IPS-18c (cell line): Measurements from ENCODE around the gene BLOC1S6.
A peak's percentile ranks its signal among the peaks of the same experiment; 100 is the strongest.

Source experiments
- H3K4me3 ChIP-seq: 2 replicates; pipeline ENCODE4 v1.7.0; 2013; ENCODE audit warnings: low read depth, mild to moderate bottlenecking, low read length, moderate library complexity; ENCODE audit not compliant: insufficient read depth
- H3K9me3 ChIP-seq: one replicate; pipeline ENCODE4 v1.6.1; 2013; ENCODE audit warnings: mild to moderate bottlenecking, low read length, moderate library complexity; ENCODE audit not compliant: control insufficient read depth, insufficient read depth

The BLOC1S6 gene, protein sequence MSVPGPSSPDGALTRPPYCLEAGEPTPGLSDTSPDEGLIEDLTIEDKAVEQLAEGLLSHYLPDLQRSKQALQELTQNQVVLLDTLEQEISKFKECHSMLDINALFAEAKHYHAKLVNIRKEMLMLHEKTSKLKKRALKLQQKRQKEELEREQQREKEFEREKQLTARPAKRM

DNA sequence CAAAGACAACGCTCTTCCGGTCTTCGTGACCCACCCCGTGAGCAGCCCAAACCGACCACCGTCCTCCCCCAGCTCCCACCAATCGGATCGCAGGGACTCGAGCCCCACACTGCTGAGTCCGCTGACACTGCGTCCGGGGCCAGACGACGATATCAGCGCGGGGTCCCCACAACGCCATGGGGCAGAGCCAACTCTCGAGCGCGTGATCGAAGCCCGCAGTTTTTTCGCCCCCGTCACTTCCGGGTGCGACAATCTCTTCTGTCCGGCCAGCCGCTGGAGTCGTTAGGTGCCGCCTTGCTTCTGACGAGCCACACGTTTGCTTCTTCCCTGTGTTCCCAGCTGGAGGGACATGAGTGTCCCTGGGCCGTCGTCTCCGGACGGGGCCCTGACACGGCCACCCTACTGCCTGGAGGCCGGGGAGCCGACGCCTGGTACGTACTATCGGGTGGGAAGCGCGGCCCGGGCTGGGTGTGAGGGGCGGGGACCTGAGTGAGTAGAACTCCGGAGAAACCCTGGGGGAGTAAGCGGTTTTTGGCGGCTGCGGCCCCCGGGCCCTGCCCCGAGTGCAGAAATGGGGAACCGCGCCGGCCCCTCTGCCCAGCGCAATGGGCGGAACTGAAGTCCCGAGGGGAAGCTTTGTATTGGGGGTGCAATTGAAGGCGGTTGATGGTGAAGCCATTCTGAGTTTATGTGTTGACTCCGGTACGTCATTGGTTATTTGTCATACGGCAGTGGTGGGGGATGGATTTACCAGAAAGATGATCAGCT, at the start of gene BLOC1S6:
BLOC1S6 (plus strand) TSS at position 285 of the 768 bp plus-strand sequence; CDS start at position 350, 65 bp downstream.
- Histone ChIP-seq H3K9me3 (no peaks in the 10 kb centered on the region), H3K4me3 (peak within 1 kb of the TSS; percentile 96)

DNA sequence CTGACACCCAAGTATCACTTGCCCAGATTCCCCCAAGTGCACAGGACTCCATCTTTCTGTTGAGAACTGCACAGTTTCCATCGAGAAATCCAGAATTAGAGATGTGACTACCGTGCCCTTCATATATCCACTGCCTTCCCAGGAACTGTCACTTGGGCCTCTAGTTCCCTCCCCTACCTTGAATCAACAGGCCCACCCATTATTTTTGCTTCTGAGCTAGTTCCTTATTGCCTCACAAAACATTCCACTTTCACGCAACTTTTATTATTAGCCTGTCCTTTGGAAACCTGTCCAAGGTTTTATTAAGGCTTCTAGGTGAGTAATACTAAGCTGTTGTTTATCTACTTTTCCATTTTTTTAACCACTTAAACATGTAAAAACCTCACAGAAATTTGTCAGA, 47.5 kb upstream of the BLOC1S6 start:
- Histone ChIP-seq H3K4me3 (no peak overlapping the region), H3K9me3 (no peaks in the 10 kb centered on the region)

DNA sequence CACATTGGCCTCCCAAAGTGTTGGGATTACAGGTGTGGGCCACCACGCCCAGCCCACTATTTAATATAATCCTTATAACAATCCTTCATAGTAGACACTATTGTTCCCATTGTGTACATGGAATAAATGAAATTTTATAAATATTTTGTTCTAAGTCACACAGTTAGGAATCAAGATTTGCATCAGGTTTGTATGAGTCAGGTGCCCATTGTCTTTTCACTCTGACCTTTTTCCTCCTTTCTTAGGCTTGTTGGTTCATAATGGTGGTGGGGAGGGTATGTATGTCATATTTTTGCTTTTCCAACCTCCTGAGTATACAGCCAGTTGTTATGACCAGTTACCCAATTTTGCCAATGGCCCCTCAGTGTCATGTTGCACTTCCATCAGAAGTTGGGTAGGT, 46.6 kb upstream of the BLOC1S6 start:
- no peaks in the 10 kb centered on the region for H3K9me3 ChIP-seq
- H3K4me3 ChIP-seq, result no peak overlapping the region

DNA sequence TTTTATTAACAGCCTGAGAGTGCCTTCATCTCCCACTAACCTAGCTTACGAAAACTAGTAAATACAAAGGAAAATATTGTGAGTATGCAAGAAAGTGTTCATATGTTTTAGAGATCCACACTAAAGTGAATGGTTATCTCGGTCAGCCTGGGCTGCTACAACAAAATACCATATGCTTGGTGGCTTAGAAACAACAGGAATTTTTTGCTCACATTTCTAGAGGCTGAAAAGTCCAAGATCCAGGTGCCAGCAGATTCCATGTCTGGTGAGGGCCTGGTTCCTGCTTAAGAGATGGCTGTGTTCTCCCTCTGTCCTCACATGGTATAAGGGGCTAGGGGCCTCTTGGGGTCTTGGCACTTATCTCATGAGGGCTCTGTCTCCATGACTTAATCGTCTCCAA, 44.1 kb upstream of the BLOC1S6 start:
- Histone ChIP-seq H3K4me3 (no peak overlapping the region), H3K9me3 (no peaks in the 10 kb centered on the region)

DNA sequence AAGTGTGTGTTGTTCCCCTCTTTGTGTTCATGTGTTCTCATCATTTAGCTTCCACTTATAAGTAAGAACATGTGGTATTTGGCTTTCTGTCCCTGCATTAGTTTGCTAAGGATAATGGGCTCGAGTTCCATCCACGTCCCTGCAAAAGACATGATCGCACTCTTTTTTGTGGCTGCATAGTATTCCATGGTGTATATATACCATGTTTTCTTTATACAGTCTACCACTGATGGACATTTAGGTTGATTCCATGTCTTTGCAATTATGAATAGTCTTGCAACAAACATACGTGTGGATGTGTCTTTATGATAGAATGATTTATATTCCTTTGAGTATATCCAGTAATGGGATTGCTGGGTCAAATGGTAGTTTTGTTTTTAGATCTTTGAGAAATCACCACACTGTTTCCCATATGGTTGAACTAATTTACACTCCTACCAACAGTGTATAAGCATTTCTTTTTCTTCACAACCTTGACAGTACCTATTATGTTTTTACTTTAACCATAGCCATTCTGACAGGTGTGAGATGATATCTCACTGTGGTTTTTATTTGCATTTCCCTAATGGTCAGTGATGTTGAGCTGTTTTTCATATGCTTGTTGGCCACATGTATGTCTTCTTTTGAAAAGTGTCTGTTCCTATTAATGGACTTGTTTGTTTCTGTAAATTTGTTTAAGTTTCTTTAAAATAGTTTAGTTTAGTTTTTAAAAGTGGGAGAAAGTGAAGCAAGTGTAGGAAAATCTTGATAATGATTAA, 42.7 kb upstream of the BLOC1S6 start:
- no peaks in the 10 kb centered on the region for H3K9me3 ChIP-seq
- no peak overlapping the region for H3K4me3 ChIP-seq

DNA sequence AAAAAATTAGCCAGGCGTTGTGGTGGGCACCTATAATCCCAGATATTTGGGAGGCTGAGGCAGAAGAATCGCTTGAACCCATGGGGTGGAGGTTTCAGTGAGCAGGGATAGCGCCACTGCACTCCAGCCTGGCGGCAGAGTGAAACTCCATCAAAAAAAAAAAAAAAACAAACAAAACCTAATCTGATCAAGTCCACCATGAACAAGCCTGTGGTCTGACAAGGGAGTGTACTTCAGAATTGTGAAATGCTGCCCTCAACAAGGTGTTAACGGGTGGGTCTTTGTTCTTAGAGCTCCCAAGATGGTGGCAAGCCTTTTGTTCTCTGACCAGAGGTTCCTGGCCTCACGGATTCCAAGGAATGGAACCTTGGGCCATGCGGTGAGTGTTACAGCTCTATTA, 40.4 kb upstream of the BLOC1S6 start:
- Histone ChIP-seq H3K4me3 (no peak overlapping the region), H3K9me3 (no peaks in the 10 kb centered on the region)

DNA sequence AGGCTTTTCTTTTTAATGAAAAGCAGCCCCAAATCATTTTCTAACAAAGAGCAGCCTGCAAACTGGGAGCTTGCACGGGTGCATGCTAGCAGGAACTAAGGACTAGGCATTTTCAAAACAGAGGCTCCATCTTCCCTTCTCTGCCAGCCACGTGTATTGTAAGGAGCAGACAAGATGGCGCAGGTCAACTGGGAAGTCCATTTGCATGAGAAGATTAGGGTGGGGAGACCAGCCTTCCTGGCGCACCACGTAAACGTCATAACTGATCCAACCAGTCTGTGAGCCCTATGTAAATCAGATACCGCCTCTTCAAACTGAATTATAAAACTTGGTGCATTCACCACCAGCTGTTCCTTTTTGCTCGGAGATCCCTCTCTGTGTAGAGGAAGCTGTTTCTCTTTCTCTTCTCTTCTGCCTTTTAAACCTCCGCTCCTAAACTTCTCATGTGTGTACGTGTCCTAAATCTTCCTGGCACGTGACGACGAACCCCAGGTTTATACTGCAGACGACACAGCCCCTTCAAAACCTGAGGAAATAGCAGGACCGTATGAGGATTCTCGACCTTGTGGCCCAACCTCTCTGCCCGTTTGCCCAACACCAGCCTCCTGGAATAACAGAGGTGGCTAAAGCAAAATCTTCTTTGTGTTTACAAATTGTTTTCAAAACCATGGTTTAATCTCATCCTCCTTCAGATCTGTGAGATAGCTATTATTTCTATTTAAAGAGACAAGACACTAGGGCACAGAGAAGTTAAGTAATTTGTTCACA, 38.2 kb upstream of the BLOC1S6 start:
- Histone ChIP-seq H3K4me3 (no peak overlapping the region), H3K9me3 (no peaks in the 10 kb centered on the region)

DNA sequence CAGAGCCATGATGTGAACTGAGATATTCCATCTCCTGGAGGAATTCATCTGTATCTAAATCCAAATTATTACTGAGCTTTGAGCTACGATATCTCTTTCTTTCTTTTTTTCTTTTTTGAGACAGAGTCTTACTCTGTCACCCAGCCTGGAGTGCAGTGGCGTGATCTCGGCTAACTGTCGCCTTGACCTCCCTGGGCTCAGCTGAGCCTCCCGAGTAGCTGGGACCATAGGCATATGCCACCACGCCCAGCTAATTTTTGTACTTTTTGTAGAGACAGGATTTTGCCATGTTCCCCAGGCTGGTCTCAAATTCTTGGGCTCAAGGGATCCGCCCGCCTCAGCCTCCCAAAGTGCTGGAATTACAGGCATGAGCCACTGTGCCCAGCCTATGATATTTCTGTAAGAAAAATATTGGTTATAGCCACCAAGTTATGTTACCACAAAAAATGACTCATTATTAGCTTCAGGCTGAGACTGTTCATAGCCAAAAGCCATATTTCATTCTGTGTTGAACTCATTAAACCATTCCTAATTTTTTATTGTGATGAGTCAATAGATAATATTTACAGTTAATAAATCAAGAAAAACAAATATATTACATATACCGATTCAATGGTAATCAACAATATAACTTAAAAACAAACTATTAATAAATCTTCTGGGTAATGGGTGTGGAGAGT, 37.5 kb upstream of the BLOC1S6 start:
- H3K4me3 ChIP-seq, result no peak overlapping the region
- no peaks in the 10 kb centered on the region for H3K9me3 ChIP-seq

DNA sequence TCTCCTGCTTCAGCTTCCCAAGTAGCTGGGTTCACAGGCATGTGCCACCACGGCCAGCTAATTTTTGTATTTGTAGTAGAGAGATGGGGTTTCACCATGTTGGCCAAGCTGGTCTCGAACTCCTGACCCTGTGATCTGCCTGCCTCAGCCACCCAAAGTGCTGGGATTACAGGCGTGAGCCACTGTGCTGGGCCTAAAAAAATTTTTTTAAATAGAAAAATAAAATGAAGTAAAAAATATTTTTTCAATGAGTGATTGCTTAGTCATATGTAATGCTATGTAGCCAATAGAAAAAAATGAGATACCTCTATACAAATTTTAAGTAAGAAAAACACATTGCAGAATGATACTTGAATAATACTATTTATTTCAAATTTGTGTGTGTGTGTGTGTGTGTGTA, 36.7 kb upstream of the BLOC1S6 start:
- H3K4me3 ChIP-seq, result no peak overlapping the region
- no peaks in the 10 kb centered on the region for H3K9me3 ChIP-seq

DNA sequence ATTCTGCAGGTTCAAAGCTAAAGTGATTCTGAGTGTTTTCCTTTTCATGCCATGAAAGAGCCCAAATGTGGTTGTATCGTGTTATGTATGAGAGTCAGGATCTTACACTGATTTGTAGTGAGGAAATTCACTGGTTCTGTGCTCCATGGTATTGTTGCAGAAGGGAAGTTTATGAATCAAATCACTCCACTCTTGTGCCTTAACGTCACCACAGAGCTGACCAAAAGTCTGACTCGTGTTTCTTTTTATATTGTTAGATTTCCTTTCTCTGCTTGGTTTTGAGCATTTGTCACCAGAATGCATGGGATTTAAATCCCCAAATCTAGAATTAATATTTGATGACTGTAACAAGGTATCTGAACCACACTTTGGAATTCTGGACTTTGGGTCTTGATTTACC, 35.5 kb upstream of the BLOC1S6 start:
- Histone ChIP-seq H3K9me3 (no peaks in the 10 kb centered on the region), H3K4me3 (no peak overlapping the region)

DNA sequence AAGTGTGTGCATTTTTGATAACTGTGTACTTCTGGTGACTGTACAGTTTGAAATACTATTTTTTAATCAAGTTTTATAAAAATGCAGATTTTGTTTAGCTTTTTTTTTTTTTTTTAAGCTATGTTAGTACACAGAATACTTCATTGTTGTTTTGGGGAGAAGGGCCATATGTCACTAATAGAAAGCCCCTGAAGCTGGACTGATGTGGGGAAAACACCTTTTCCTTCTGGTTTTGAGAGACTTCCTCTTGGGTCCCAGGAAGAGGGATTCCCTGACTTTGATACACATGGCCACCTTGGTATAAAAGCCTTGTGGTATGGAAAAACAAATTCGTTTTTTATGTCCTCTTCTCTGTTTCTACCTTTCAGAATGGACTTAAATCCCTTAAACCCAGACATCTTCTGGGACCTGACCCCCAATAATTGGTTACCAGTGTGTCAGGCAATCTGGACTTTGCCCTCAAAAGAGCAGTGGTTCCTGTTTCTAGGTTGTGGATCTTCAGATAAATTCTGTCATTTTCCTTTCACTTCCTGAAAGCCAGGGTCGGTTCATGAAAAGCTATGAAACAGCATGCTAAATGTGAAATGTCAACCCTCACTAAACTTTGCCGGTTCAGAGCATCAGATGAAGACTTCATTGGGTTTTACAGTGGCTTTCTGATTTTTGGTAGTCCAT, 31.1 kb upstream of the BLOC1S6 start:
- H3K9me3 ChIP-seq, result no peaks in the 10 kb centered on the region
- H3K4me3 ChIP-seq, result no peak overlapping the region

DNA sequence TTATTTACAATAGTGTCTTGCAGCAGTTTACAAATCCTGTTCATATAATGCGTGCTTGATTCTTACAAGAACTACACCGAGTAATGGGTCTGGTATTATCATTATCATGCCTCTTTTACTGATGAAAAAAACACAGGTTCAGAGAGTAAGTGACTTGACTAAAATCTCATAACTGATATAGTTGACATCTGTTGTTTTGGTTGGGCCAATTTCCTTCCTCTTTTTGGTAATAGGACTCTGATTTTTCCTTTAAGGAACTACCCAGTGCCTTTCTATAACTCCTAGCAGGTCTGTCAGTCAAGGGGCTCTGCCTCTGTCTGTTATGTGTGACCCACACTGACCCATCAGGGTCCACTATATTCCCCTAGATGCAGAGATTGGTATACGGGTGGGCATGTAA, 14.6 kb upstream of the BLOC1S6 start:
- Histone ChIP-seq H3K9me3 (peaks cover 2% of the 10 kb centered on the region), H3K4me3 (no peak overlapping the region)

DNA sequence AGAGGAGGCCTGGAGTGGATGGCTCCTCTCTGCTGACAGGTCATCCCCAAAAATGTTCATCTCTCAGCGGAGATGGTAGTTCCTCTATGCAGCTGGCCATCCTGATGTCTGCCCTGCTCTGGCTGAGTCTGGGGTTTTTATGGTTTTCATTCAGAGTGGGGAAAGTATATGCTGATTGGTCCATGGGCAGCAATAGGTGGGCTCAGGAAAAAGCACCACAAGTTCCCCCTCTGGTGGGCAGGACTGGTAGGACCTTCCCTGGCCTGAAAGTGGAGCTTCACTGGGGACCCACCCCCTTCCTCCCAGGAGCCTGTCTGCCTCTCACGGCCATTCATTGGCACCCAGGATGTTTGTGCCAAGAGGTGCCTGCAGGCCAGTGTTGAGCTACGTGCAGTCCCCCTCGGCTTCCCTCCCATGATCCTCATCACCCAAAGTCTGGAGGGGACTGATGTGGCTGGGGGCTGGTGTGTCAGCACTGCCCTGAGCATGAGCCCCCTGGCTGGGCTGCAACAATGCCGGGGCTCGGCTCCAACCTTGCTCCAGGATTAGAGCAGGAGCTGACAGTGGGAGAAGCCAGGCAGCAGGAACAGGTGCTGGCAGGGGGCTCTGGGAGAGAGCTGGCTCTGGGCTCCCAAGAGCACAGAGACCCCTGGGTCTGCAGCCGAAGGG, 13.1 kb upstream of the BLOC1S6 start:
- H3K4me3 ChIP-seq, result no peak overlapping the region

DNA sequence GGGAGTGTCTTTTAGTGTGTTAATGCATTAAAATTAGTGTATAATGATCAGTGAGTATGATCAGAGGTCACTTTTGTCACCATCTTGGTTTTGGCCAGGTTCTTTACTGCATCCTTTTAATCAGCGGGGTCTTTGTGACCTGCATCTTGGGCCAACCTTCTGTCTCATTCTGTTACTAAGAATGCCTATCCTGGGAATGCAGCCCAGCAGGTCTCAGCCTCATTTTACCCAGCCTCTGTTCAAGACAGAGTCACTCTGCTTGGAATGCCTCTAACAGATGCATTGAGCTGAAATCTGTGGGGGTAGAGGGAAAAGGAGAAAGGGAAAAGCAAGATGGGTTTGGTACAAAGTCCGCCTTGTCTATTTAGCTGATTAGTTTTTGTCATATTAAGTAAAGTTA, 5.3 kb upstream of the BLOC1S6 start:
- H3K9me3 ChIP-seq, result no peaks in the 10 kb centered on the region
- no peak overlapping the region for H3K4me3 ChIP-seq

More for the DNA sequence above, 13.1 kb upstream of the BLOC1S6 start:
- H3K9me3 ChIP-seq, result peaks cover 2% of the 10 kb centered on the region

DNA sequence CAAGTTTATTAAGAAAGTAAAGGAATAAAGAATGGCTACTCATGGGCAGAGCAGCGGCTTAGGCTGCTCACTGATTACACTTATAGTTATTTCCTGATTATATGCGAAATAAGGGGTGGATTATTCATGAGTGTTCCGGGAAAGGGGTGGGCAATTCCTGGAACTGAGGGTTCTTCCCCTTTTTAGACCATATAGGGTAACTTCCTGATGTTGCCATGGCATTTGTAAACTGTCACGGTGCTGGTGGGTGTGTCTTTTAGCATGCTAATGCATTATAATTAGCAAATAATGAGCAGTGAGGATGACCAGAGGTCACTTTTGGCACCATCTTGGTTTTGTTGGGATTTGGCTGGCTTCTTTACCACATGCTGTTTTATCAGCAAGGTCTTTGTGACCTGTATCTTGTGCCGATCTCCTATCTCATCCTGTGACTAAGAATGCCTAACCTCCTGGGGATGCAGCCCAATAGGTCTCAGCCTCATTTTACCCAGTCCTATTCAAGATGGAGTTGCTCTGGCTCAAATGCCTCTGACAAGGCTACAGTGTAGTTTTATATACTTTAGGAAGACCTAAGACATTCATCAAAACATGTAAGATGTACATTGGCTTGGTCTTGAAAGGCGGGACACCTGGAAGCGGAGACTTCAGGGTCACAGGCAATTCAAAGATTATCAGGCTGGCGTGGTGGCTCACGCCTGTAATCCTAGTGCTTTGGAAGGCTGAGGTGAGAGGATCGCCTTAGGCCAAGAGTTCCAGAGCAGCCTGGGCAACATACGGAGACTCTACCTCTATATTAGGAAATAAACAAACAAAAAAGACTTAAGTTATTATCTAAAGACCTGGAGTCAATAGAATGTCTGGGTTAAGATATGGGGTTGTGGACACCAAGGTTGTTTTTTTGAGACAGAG, 3.2 kb upstream of the BLOC1S6 start:
- Histone ChIP-seq H3K9me3 (no peaks in the 10 kb centered on the region), H3K4me3 (no peak overlapping the region)
